ENCODE data around the gene CYTH1. TPM values are rescaled to one million over a fixed set of nuclear protein-coding genes. Genes with fewer than 3 reads are reported as not detected.

CYTH1 gene
- total RNA-seq, 1 donor from 2014 or later, result 44.3 TPM

Other genes starting within 250 kb of the CYTH1 start
- not detected for gene DNAH17, start 204.9 kb downstream of the CYTH1 start, total RNA-seq (ENCODE audit: insufficient read depth, low replicate concordance)
- gene USP36, start 58.5 kb upstream of the CYTH1 start, total RNA-seq (ENCODE audit: insufficient read depth, low replicate concordance), result 21.9 TPM
- 3.9 TPM for gene CEP295NL, start 120.9 kb upstream of the CYTH1 start, total RNA-seq (ENCODE audit: insufficient read depth, low replicate concordance)
- gene TIMP2, start 143.1 kb upstream of the CYTH1 start, total RNA-seq (ENCODE audit: insufficient read depth, low replicate concordance), result 64.5 TPM
- gene LGALS3BP, start 197.7 kb upstream of the CYTH1 start, total RNA-seq (ENCODE audit: insufficient read depth, low replicate concordance), result 202 TPM
- gene CANT1, start 227.5 kb upstream of the CYTH1 start, total RNA-seq (ENCODE audit: insufficient read depth, low replicate concordance), result 21.4 TPM
- gene C1QTNF1, start 241.9 kb upstream of the CYTH1 start, total RNA-seq (ENCODE audit: insufficient read depth, low replicate concordance), result 41.7 TPM

Data from umbilical cord (tissue), 1 donor.